NK-92 (cell line): ENCODE measurements around the gene SDK2.

Source experiments
- DNase-seq: peaks from one replicate; lab custom pipeline; 2025; ENCODE audit not compliant: unreplicated experiment; lab: John Stamatoyannopoulos, UW

SDK2 gene

GRCh38 chr17:73429440-73430164, 214.6 kb downstream of the SDK2 start:
- DNase-seq: peak; percentile 41

- DNase-seq: no peak
Observed at GRCh38 chr17:73427198-73427597, 217.0 kb downstream of the SDK2 start.

DNA sequence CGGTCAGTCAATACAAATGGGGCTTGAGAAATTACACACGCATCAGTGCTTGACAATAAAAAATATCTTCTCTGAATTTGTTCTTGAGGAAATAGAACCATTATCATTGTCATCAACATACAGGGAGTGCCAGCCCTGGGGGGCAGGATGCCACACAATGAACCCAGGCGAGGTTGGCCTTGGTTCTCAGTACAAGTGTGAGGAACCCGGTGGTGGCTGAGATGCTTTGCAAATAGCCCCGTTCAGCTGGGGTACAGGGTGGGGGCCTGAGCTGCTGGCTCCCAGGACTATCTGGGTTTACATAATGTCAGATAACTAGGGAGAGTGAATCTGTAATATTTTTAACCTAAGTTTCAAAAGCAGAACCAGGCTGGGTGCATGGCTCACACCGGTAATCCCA, 219.7 kb downstream of the SDK2 start:
- no peak for DNase-seq

- no peak for DNase-seq
Observed at GRCh38 chr17:73423806-73424205, 220.4 kb downstream of the SDK2 start.

DNA sequence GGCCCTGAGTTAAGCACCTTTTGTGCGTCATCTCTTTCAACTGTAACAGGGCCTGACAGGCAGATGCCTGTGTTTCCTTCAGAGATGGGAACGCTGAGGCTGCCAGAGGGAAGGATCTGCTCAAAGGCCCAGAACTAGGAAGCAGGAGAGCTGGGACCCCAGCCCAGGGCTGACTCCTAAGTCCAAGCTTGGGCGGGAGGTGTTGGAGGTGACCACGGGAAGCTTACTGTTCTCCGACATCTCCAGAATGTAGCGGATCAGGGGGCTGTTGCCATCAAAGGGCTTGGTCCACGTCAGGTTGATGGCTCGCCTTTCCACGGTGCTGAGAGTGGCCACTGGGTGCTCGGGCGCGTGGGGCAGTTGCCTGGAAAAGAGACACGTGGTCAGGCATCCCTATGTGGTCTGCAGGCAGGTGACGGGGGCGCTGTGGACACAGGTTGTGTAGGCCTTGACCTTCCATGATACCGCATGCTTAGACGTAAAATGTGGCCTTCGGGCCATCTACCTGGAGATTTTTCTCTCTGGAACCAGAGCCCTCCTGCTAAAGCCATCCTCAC, 221.0 kb downstream of the SDK2 start:
- no peak for DNase-seq

GRCh38 chr17:73422121-73422520, 222.1 kb downstream of the SDK2 start:
- no peak for DNase-seq

GRCh38 chr17:73420897-73421296, 223.3 kb downstream of the SDK2 start:
- DNase-seq: no peak

- no peak for DNase-seq
Observed at GRCh38 chr17:73419881-73420280, 224.4 kb downstream of the SDK2 start.

DNA sequence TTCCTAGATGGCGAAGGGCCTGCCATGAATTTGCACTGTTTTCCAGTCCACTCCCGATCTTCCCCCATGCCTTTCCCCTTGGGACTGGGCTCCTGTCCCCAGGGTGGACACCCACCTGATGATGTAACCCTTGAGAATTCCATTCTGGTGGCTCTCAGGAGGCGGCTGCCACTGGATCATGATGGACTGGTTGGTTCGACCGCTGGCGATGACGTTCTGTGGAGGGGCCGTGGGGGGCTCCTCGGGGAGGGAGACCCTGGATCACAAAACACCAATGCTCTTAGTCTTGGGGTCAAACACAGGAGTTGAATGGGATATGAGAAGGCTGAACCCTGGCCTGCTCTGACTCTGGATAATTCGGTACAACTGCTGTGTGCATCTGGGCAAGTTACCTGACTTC, 225.2 kb downstream of the SDK2 start:
- no peak for DNase-seq

- DNase-seq: no peak
Observed at GRCh38 chr17:73415782-73416181, 228.5 kb downstream of the SDK2 start.

- DNase-seq: no peak
Observed at GRCh38 chr17:73414171-73414955, 229.9 kb downstream of the SDK2 start.

DNA sequence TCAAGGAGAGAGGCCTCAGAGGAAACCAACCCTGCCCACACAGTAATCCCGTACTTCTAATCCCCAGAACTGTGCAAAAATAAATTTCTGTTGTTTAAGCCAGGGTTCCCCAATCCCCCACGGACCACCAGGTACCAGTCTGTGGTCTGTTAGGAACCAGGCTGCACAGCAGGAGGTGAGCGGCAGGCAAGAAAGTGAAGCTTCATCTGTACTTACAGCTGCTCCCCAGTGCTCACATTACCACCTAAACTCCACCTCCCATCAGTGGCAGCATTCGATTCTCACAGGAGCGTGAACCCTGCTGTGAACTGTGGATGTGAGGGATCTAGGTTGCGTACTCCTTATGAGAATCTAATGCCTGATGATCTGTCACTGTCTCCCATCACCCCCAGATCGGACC, 231.3 kb downstream of the SDK2 start:
- DNase-seq: no peak

DNA sequence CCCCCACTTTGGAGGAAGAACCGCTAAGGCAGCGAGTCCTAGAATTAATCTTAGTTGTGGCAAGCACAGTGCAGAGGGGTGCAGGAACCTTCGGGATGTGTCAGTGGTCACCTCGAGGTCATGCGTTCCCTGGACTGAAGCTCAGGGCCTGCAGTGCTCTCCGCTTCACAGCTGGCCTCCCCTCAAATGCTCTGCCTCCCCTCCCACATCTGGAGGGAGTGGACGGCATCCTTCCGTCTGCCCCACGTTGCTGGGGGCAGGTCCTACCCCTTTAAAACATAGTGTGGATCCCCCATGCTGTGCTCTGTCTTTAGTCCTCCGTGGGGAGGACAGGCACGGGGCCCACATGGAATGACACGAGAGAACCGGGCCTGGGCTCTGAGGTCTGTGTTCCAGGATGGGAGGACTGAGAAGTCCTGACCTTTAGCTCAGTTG, 232.9 kb downstream of the SDK2 start:
- no peak for DNase-seq

- DNase-seq: no peak
Observed at GRCh38 chr17:73410586-73411312, 233.5 kb downstream of the SDK2 start.

- DNase-seq: no peak
Observed at GRCh38 chr17:73404246-73404645, 240.0 kb downstream of the SDK2 start.

GRCh38 chr17:73402466-73402865, 241.8 kb downstream of the SDK2 start:
- no peak for DNase-seq

DNA sequence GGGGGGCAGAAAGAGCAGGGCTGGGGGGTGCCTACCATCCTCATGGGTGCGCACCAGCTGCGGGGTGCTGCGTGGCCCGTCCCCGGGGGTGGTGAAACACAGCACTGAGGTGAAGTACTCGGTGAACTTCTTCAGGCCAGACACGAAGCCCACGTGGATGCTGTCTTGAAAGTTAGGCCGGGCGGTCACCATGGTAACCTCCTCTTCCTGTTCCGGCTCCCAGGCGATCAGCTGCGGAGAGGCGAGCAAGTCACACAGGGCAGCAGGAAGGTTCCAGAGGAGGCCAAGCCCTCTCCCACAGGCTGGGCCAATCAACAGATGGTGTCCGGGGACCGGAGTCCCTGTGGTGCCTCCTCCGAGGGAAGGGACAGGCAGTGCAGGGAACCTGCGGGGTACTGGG, 242.3 kb downstream of the SDK2 start:
- no peak for DNase-seq

GRCh38 chr17:73400915-73401545, 243.2 kb downstream of the SDK2 start:
- no peak for DNase-seq

DNA sequence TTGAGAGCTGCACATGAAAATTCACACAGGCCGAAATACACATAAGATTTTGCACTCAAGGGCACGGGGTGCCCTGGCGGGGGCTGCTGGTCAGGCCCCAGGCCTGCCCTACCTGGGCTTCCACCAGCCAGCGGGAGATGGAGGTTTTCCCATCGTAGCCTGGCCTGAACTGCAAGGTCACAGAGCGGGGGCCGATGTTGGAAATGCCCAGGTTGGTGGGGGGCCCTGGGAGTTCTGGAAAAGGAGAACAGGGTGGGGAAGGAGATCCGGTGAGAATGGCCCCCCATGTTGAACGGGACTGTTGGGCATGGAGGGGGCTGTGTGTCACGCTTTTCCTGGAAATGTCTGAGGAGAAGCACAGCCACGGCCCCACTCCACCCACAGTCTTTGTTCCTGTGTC, 245.2 kb downstream of the SDK2 start:
- DNase-seq: no peak

DNA sequence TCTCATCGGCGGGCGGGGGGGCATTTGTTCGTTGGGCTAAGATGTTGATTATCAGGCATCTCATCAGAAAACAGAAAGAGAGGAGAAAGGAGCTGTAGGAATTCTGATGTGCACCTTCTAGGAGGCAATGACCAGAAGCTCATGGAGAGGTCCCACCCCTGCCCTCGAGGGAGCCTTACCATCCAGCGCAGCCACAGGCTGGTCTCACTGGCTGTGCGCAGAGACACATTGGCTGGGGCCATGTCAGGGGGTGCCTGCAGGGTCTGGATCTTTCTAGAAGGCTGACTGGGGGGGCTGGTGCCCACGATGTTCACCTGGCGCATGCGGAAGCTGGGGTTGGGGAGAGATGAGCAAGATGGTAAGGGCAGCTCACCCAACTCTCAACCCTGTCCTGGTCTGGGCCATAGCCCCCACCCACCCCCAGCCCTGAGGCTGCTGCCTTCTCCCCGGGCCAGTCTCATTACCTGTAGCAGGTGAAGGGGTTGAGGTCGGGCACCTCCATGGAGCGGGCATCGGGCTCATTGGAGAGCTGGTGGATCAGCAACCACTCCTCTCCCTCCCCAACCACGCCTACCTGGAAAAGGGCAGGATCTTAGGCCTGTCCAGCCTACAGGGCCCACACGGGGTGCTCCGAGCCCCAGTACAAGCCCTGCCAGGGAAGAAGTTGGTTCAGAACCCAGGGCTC, 246.2 kb downstream of the SDK2 start:
- no peak for DNase-seq
